ENCODE results near the gene METTL21A. TPM values are rescaled to one million over a fixed set of nuclear protein-coding genes. Genes with fewer than 3 reads are reported as not detected.

The METTL21A gene
- total and polyA plus RNA-seq, 2 experiments from 2014 or later, result 22.0 to 23.3 TPM

GRCh38 chr2:207670887-207671286 is 45.7 kb upstream of the METTL21A start:
- WGBS, 2 experiments (ENCODE audit: low coverage in 1 of 2, low lambda C conversion rate in 2 of 2, missing lambda C conversion rate in 2 of 2), result 84% methylated on average over 6 of the region's 6 CpGs
- Histone ChIP-seq H4K20me1 (ENCODE audit: insufficient read depth) (no peaks in the 10 kb centered on the region), H3K4me2 (ENCODE audit: unreplicated experiment) (no peak overlapping the region), H3K36me3 (ENCODE audit: low read depth) (no peaks in the 10 kb centered on the region), H3K27ac (no peak overlapping the region), H3F3A (ENCODE audit: insufficient read depth) (no peaks in the 10 kb centered on the region), H3K9me2 (ENCODE audit: insufficient read depth) (no peaks in the 10 kb centered on the region), H3K9me3 (ENCODE audit: low read depth) (no peaks in the 10 kb centered on the region), H3K27me3 (replicated peaks; ENCODE audit: insufficient read depth) (no peaks in the 10 kb centered on the region; the same call in 1 of the 2 replicates), H3K79me2 (ENCODE audit: insufficient read depth) (no peaks in the 10 kb centered on the region), H3K9ac (no peak overlapping the region), H3K4me1 (ENCODE audit: insufficient read depth) (no peaks in the 10 kb centered on the region), H2AFZ (no peak overlapping the region), H3K4me3 (no peak overlapping the region)
- DNase-seq, result no peak
- in situ Hi-C loops (cut with MboI), result no loop called here
- TF ChIP-seq EZH2phosphoT487 (IDR thresholded peaks at IDR 0.05; ENCODE audit: insufficient read depth, low read depth) (no peak), EZH2 (IDR thresholded peaks at IDR 0.05; ENCODE audit: insufficient read depth, poor library complexity, severe bottlenecking) (no peak)

GRCh38 chr2:207663870-207664545 is 38.8 kb upstream of the METTL21A start:
- H2AFZ ChIP-seq, result no peak overlapping the region

GRCh38 chr2:207662203-207662602 is 37.0 kb upstream of the METTL21A start:
- Histone ChIP-seq H3K27me3 (replicated peaks; ENCODE audit: insufficient read depth) (no peaks in the 10 kb centered on the region), H3K79me2 (ENCODE audit: insufficient read depth) (no peaks in the 10 kb centered on the region), H3K4me1 (ENCODE audit: insufficient read depth) (peaks cover 12% of the 10 kb centered on the region; the same call in 1 of the 2 replicates), H3F3A (ENCODE audit: insufficient read depth) (no peaks in the 10 kb centered on the region), H2AFZ (no peak overlapping the region), H3K9me2 (ENCODE audit: insufficient read depth) (no peaks in the 10 kb centered on the region), H3K4me3 (no peak overlapping the region), H3K36me3 (ENCODE audit: low read depth) (no peaks in the 10 kb centered on the region), H3K9me3 (ENCODE audit: low read depth) (no peaks in the 10 kb centered on the region), H3K4me2 (ENCODE audit: unreplicated experiment) (no peak overlapping the region), H3K27ac (no peak overlapping the region), H3K9ac (no peak overlapping the region), H4K20me1 (ENCODE audit: insufficient read depth) (no peaks in the 10 kb centered on the region)
- no peak for TF ChIP-seq EZH2 (IDR thresholded peaks at IDR 0.05; ENCODE audit: insufficient read depth, poor library complexity, severe bottlenecking)
- TF ChIP-seq EZH2phosphoT487 (IDR thresholded peaks at IDR 0.05; ENCODE audit: insufficient read depth, low read depth), result no peak
- no peak for DNase-seq
- in situ Hi-C loops (cut with MboI), result no loop called here
- WGBS, 2 experiments (ENCODE audit: low coverage in 1 of 2, low lambda C conversion rate in 2 of 2, missing lambda C conversion rate in 2 of 2), result 77 to 94% methylated on average over 2 of the region's 2 CpGs

More at GRCh38 chr2:207663870-207664545, 38.8 kb upstream of the METTL21A start:
- Histone ChIP-seq H4K20me1 (ENCODE audit: insufficient read depth) (no peaks in the 10 kb centered on the region), H3K79me2 (ENCODE audit: insufficient read depth) (no peaks in the 10 kb centered on the region), H3F3A (ENCODE audit: insufficient read depth) (no peaks in the 10 kb centered on the region), H3K9ac (no peak overlapping the region), H3K4me3 (no peak overlapping the region), H3K9me2 (ENCODE audit: insufficient read depth) (no peaks in the 10 kb centered on the region), H3K27me3 (replicated peaks; ENCODE audit: insufficient read depth) (no peaks in the 10 kb centered on the region), H3K27ac (no peak overlapping the region), H3K9me3 (ENCODE audit: low read depth) (no peaks in the 10 kb centered on the region), H3K4me1 (ENCODE audit: insufficient read depth) (peaks cover 12% of the 10 kb centered on the region; the same call in 1 of the 2 replicates), H3K4me2 (ENCODE audit: unreplicated experiment) (no peak overlapping the region), H3K36me3 (ENCODE audit: low read depth) (no peaks in the 10 kb centered on the region)
- no peak for DNase-seq
- in situ Hi-C loops (cut with MboI), result no loop called here
- WGBS, 2 experiments (ENCODE audit: low coverage in 1 of 2, low lambda C conversion rate in 2 of 2, missing lambda C conversion rate in 2 of 2), result 39% methylated on average over 4 to 5 of the region's 5 CpGs
- TF ChIP-seq EZH2phosphoT487 (IDR thresholded peaks at IDR 0.05; ENCODE audit: insufficient read depth, low read depth) (no peak), EZH2 (IDR thresholded peaks at IDR 0.05; ENCODE audit: insufficient read depth, poor library complexity, severe bottlenecking) (no peak)

- Histone ChIP-seq H3K4me1 (ENCODE audit: insufficient read depth) (peaks cover 12% of the 10 kb centered on the region; the same call in 1 of the 2 replicates), H3K4me2 (ENCODE audit: unreplicated experiment) (no peak overlapping the region), H3K4me3 (no peak overlapping the region), H3K9me3 (ENCODE audit: low read depth) (no peaks in the 10 kb centered on the region), H3K36me3 (ENCODE audit: low read depth) (no peaks in the 10 kb centered on the region), H3K27ac (no peak overlapping the region), H4K20me1 (ENCODE audit: insufficient read depth) (no peaks in the 10 kb centered on the region), H2AFZ (no peak overlapping the region), H3F3A (ENCODE audit: insufficient read depth) (no peaks in the 10 kb centered on the region), H3K9me2 (ENCODE audit: insufficient read depth) (no peaks in the 10 kb centered on the region), H3K27me3 (replicated peaks; ENCODE audit: insufficient read depth) (no peaks in the 10 kb centered on the region), H3K9ac (no peak overlapping the region), H3K79me2 (ENCODE audit: insufficient read depth) (no peaks in the 10 kb centered on the region)
- in situ Hi-C loops (cut with MboI), result no loop called here
- 73 to 80% methylated on average over 7 of the region's 7 CpGs for WGBS, 2 experiments (ENCODE audit: low coverage in 1 of 2, low lambda C conversion rate in 2 of 2, missing lambda C conversion rate in 2 of 2)
- TF ChIP-seq EZH2 (IDR thresholded peaks at IDR 0.05; ENCODE audit: insufficient read depth, poor library complexity, severe bottlenecking) (no peak), EZH2phosphoT487 (IDR thresholded peaks at IDR 0.05; ENCODE audit: insufficient read depth, low read depth) (no peak)
- DNase-seq, result no peak
Measured at GRCh38 chr2:207660994-207661393, 35.8 kb upstream of the METTL21A start.
